OCI-LY3 (cell line): Measurements from ENCODE around the gene KIF1A.

Experiments used
- H2AFZ ChIP-seq: fragments of 200-600, 300-600 bp; shearing (Covaris generic); 2 replicates; pipeline ENCODE4 v1.6.0; 2014; ENCODE audit warnings: antibody characterized with exemption, low read depth, low read length
- H3K27ac ChIP-seq: fragments of 200-600, 300-600 bp; sonication (generic); 2 replicates; pipeline ENCODE4 v1.5.1; 2014; ENCODE audit warnings: mild to moderate bottlenecking, low read length, moderate library complexity, mixed read lengths
- H3K27me3 ChIP-seq: fragments of 200-600, 300-600 bp; sonication (generic); 2 replicates; pipeline ENCODE4 v1.6.1; 2014; ENCODE audit warnings: low read depth, low read length, mixed read lengths
- H3K36me3 ChIP-seq: fragments of 200-600, 300-600 bp; sonication (generic); replicated peaks from 2 replicates; pipeline ENCODE3; 2014; ENCODE audit warnings: low read depth, low read length, mixed read lengths
- H3K4me1 ChIP-seq: fragments of 300-600, 200-600 bp; sonication (generic); 2 replicates; pipeline ENCODE4 v1.6.1; 2014; ENCODE audit warnings: low read length, mixed read lengths
- H3K4me2 ChIP-seq: fragments of 200-600, 300-600 bp; sonication (generic); 2 replicates; pipeline ENCODE4 v1.6.1; 2014; ENCODE audit warnings: low read length, mixed read lengths
- H3K4me3 ChIP-seq: fragments of 300-600, 200-600 bp; sonication (generic); 2 replicates; pipeline ENCODE4 v1.5.1; 2014; ENCODE audit warnings: antibody characterized with exemption, mild to moderate bottlenecking, low read length, moderate library complexity
- H3K79me2 ChIP-seq: fragments of 300-600, 200-600 bp; shearing (Covaris generic); 2 replicates; pipeline ENCODE4 v1.6.1; 2014; ENCODE audit warnings: mild to moderate bottlenecking, low read length, mixed read lengths
- H3K9ac ChIP-seq: fragments of 300-600, 200-600 bp; shearing (Covaris generic); 2 replicates; pipeline ENCODE4 v1.6.0; 2014; ENCODE audit warnings: mild to moderate bottlenecking, low read length, moderate library complexity
- H3K9me3 ChIP-seq: fragments of 200-600, 300-600 bp; shearing (Covaris generic); 2 replicates; pipeline ENCODE4 v1.6.1; 2014; ENCODE audit warnings: low read length, mixed read lengths; ENCODE audit not compliant: insufficient read depth
- H4K20me1 ChIP-seq: fragments of 200-600, 300-600 bp; sonication (generic); 2 replicates; pipeline ENCODE4 v1.6.1; 2016; ENCODE audit warnings: low read length, mixed read lengths; ENCODE audit not compliant: insufficient read depth
- CTCF ChIP-seq: fragments of 200-600, 300-600 bp; sonication (generic); IDR thresholded peaks from 2 replicates; pipeline ENCODE4 v1.5.1; 2014; ENCODE audit warnings: antibody characterized with exemption, low read length, low read depth
- EZH2phosphoT487 ChIP-seq: fragments of 200-600 bp; shearing (Covaris generic); IDR thresholded peaks from 2 replicates; pipeline ENCODE4 v1.6.1; 2018; ENCODE audit warnings: antibody characterized with exemption, mixed run types, low read depth

The KIF1A gene

GRCh38 chr2:240732184-240732583 is 87.8 kb downstream of the KIF1A start:
- no peaks in the 10 kb centered on the region for H3K9me3 ChIP-seq
- H3K4me3 ChIP-seq: no peak overlapping the region
- no peaks in the 10 kb centered on the region for H3K27me3 ChIP-seq
- H3K4me1 ChIP-seq: no peaks in the 10 kb centered on the region
- no peaks in the 10 kb centered on the region for H3K36me3 ChIP-seq
- H3K9ac ChIP-seq: no peak overlapping the region
- no peaks in the 10 kb centered on the region for H3K79me2 ChIP-seq
- H2AFZ ChIP-seq: no peak overlapping the region
- H3K4me2 ChIP-seq: no peak overlapping the region
- H3K27ac ChIP-seq: no peak overlapping the region
- no peaks in the 10 kb centered on the region for H4K20me1 ChIP-seq
- no peak for TF ChIP-seq CTCF
- no peak for TF ChIP-seq EZH2phosphoT487

GRCh38 chr2:240731178-240731545 is 88.9 kb downstream of the KIF1A start:
- Histone ChIP-seq H3K27me3 (no peaks in the 10 kb centered on the region), H3K4me2 (no peak overlapping the region), H3K9me3 (no peaks in the 10 kb centered on the region), H3K36me3 (no peaks in the 10 kb centered on the region), H3K4me1 (no peaks in the 10 kb centered on the region), H3K9ac (no peak overlapping the region), H3K79me2 (no peaks in the 10 kb centered on the region), H3K4me3 (no peak overlapping the region), H3K27ac (no peak overlapping the region), H2AFZ (no peak overlapping the region), H4K20me1 (no peaks in the 10 kb centered on the region)
- TF ChIP-seq EZH2phosphoT487 (no peak), CTCF (no peak)

GRCh38 chr2:240730501-240731177 is 89.4 kb downstream of the KIF1A start:
- Histone ChIP-seq H3K79me2 (no peaks in the 10 kb centered on the region), H2AFZ (no peak overlapping the region), H4K20me1 (no peaks in the 10 kb centered on the region), H3K9me3 (no peaks in the 10 kb centered on the region), H3K4me2 (no peak overlapping the region), H3K27me3 (no peaks in the 10 kb centered on the region), H3K4me3 (no peak overlapping the region), H3K36me3 (no peaks in the 10 kb centered on the region), H3K27ac (no peak overlapping the region), H3K9ac (no peak overlapping the region), H3K4me1 (no peaks in the 10 kb centered on the region)
- no peak for TF ChIP-seq EZH2phosphoT487
- no peak for TF ChIP-seq CTCF

- Histone ChIP-seq H3K9ac (no peak overlapping the region), H3K9me3 (no peaks in the 10 kb centered on the region), H4K20me1 (no peaks in the 10 kb centered on the region), H3K27ac (no peak overlapping the region), H3K79me2 (no peaks in the 10 kb centered on the region), H3K36me3 (no peaks in the 10 kb centered on the region), H3K4me2 (no peak overlapping the region), H3K4me1 (no peaks in the 10 kb centered on the region), H2AFZ (no peak overlapping the region), H3K27me3 (no peaks in the 10 kb centered on the region), H3K4me3 (no peak overlapping the region)
- no peak for TF ChIP-seq CTCF
- no peak for TF ChIP-seq EZH2phosphoT487
Measured at GRCh38 chr2:240728827-240729226, 91.2 kb downstream of the KIF1A start.
